B cell (primary cell): ENCODE data around the gene GSG1L. TPM values are rescaled to one million over a fixed set of nuclear protein-coding genes. Genes with fewer than 3 reads are reported as not detected.

Experiments
- ATAC-seq: fragments of 200-7000 bp; cut with Tn5 transposase; one replicate; pipeline ENCODE4 v1.10.0; 2021; ENCODE audit warnings: low read depth, mild to moderate bottlenecking, moderate number of reproducible peaks, moderate library complexity
- CTCF ChIA-PET: fragments of 350-600 bp; sonication (Branson Sonifier 250); formaldehyde crosslinking; loops from one replicate; lab custom pipeline; 2021; ENCODE audit warnings: antibody characterized with exemption, inconsistent platforms; lab: Charles Lee
- POLR2A ChIA-PET: fragments of 350-600 bp; sonication (Branson Sonifier 250); formaldehyde crosslinking; loops from one replicate; lab custom pipeline; 2021; ENCODE audit warnings: antibody characterized with exemption; lab: Charles Lee
- DNase-seq: peaks from one replicate; pipeline ENCODE4 v3.0.0; 2013
- H2AFZ ChIP-seq: 2 replicates; pipeline ENCODE4 v1.6.1; 2012; ENCODE audit warnings: mild to moderate bottlenecking, low read depth, low read length; ENCODE audit not compliant: insufficient read depth, poor library complexity, severe bottlenecking
- H3K27ac ChIP-seq, 2 donors: 1 replicate in 1 of 2; 2 replicates in 1 of 2; pipeline ENCODE4 v1.5.1; 2012 to 2013; ENCODE audit warnings: low read length in 2 of 2, mild to moderate bottlenecking in 2 of 2, moderate library complexity in 1 of 2
- H3K27me3 ChIP-seq, 4 experiments: fragments of 200-600 bp in 1 of 4; sonication (generic) in 1 of 4; replicated peaks in 1 of 4; 1 replicate in 2 of 4; 2 replicates in 2 of 4; pipeline versions ENCODE4 v1.6.1 to v1.7.0; 2013 to 2016; ENCODE audit warnings: low read length in 3 of 4, mild to moderate bottlenecking in 2 of 4, mixed read lengths in 1 of 4, moderate library complexity in 1 of 4; ENCODE audit not compliant: insufficient read depth in 4 of 4, control insufficient read depth in 3 of 4; ENCODE audit errors: control extremely low read depth in 1 of 4
- H3K36me3 ChIP-seq, 2 experiments: replicated peaks in 1 of 2; 1 replicate in 1 of 2; 2 replicates in 1 of 2; pipeline versions ENCODE4 v1.6.1 to v1.7.1; 2013; ENCODE audit warnings: low read length in 1 of 2; ENCODE audit not compliant: insufficient read depth in 2 of 2, control insufficient read depth in 1 of 2; ENCODE audit errors: control extremely low read depth in 1 of 2, extremely low read depth in 1 of 2
- H3K4me1 ChIP-seq, 2 donors: fragments of 200-600 bp in 1 of 2; sonication (generic) in 1 of 2; 1 replicate in 1 of 2; 2 replicates in 1 of 2; pipeline versions ENCODE4 v1.5.1 to v1.6.1; 2013 to 2017; ENCODE audit warnings: low read length in 2 of 2; ENCODE audit not compliant: control insufficient read depth in 2 of 2, insufficient read depth in 2 of 2
- H3K4me2 ChIP-seq: replicated peaks from 2 replicates; pipeline ENCODE3; 2012; ENCODE audit warnings: mild to moderate bottlenecking, low read depth, low read length; ENCODE audit not compliant: poor library complexity, severe bottlenecking
- H3K4me3 ChIP-seq, 5 experiments: fragments of 200-600 bp in 1 of 5; sonication (generic) in 1 of 5; 1 replicate in 3 of 5; 2 replicates in 2 of 5; pipeline versions ENCODE4 v1.5.1 to v1.7.0; 2011 to 2016; ENCODE audit warnings: low read length in 4 of 5, mild to moderate bottlenecking in 4 of 5, low read depth in 2 of 5, control low read depth in 1 of 5, moderate library complexity in 1 of 5; ENCODE audit not compliant: insufficient read depth in 1 of 5; ENCODE audit errors: control extremely low read depth in 1 of 5, extremely low read depth in 1 of 5
- H3K79me2 ChIP-seq: fragments of 200-600 bp; sonication (generic); one replicate; pipeline ENCODE4 v1.6.0; 2016; ENCODE audit warnings: low read length; ENCODE audit not compliant: control insufficient read depth, insufficient read depth
- H3K9ac ChIP-seq: fragments of 200-600 bp; sonication (generic); 2 replicates; pipeline ENCODE4 v1.6.1; 2017; ENCODE audit warnings: mild to moderate bottlenecking, low read length, moderate library complexity
- H3K9me3 ChIP-seq, 3 donors: one replicate each; pipeline versions ENCODE4 v1.6.1 to v1.7.1; 2013; ENCODE audit warnings: low read length in 2 of 3; ENCODE audit not compliant: control insufficient read depth in 2 of 3, insufficient read depth in 1 of 3; ENCODE audit errors: control extremely low read depth in 1 of 3
- H4K20me1 ChIP-seq: 2 replicates; pipeline ENCODE4 v1.6.0; 2012; ENCODE audit warnings: mild to moderate bottlenecking, low read length; ENCODE audit not compliant: insufficient read depth, control insufficient read depth, poor library complexity, severe bottlenecking
- H3K27ac Mint-ChIP-seq: one replicate; pipeline ENCODE4 v1.8.0; 2021; ENCODE audit warnings: mixed read lengths
- H3K27me3 Mint-ChIP-seq: one replicate; pipeline ENCODE4 v1.8.0; 2021; ENCODE audit warnings: mixed read lengths
- H3K4me1 Mint-ChIP-seq: one replicate; pipeline ENCODE4 v1.8.0; 2021; ENCODE audit warnings: mixed read lengths
- H3K4me3 Mint-ChIP-seq: one replicate; pipeline ENCODE4 v1.8.0; 2021; ENCODE audit warnings: mixed read lengths
- H3K9me3 Mint-ChIP-seq: one replicate; pipeline ENCODE4 v1.8.0; 2022; ENCODE audit warnings: mixed read lengths; ENCODE audit not compliant: insufficient read depth
- CTCF ChIP-seq: fragments of 200-600 bp; IDR thresholded peaks from one replicate; pipeline ENCODE4 v1.8.0; 2022; ENCODE audit warnings: antibody characterized with exemption, mild to moderate bottlenecking
- EZH2 ChIP-seq: IDR thresholded peaks from 2 replicates; pipeline ENCODE4 v1.6.1; 2012; ENCODE audit warnings: borderline replicate concordance, low read depth, mild to moderate bottlenecking, moderate library complexity, low read length; ENCODE audit not compliant: insufficient read depth, poor library complexity, severe bottlenecking
- WGBS: methylation state at CpG from one replicate; pipeline ENCODE4 v1.1.5; 2013; ENCODE audit warnings: missing lambda C conversion rate; ENCODE audit not compliant: insufficient coverage; 5-methylcytosine and 5-hydroxymethylcytosine counted together
- intact Hi-C: fragments of 100-400 bp; cut with micrococcal nuclease; formaldehyde crosslinking; loops from one replicate; pipeline ENCODE4 v1.10.0; 2022
- polyA plus RNA-seq: library from polyadenylated mRNA; depleted of rRNA; stranded (reverse); fragments of >200 nt; gene quantifications from 2 replicates; pipeline ENCODE4 v1.2.3, GENCODE V29; 2012
- total RNA-seq, 2 donors: library from RNA; stranded (reverse); fragments of 120-200 nt in 1 of 2; gene quantifications; 1 replicate in 1 of 2; 2 replicates in 1 of 2; pipeline versions ENCODE4 v1.2.3 to v1.2.4, GENCODE V29; 2013 to 2022

The GSG1L gene
- total and polyA plus RNA-seq, 2 donors (not counting 1 experiment from before 2014, with no cell fraction given), result 0.01 TPM; not detected in 1

DNA sequence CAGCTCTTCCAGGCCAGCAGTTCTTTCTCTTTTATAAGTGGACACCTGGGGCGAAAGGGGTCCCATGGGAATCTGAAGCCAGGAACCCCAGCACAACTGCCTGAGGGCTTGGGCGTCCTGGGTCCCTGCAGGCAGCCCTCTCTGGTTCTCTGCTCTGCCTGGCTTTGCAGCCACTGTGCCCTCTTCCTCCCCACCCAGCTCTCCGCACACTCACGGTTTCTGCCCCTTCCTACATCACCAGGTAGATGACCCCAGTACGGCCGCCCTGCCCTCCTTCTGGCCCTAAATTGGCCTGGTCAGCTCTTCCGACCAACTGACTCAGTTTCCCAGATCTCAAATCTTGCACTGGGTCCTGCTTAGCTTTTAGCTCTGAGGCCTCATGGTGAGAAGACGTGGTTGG lies 288.3 kb downstream of the GSG1L start:
- no peaks in the 10 kb centered on the region for H3K9me3 Mint-ChIP-seq
- Histone ChIP-seq H2AFZ (no peak overlapping the region), H3K9ac (no peak overlapping the region), H3K4me1 (no peaks in the 10 kb centered on the region), H3K4me2 (no peak overlapping the region), H3K36me3 (peaks cover 0 to 4% of the 10 kb centered on the region in 2 experiments), H3K9me3 (no peaks in the 10 kb centered on the region), H3K27ac (no peak overlapping the region), H3K27me3 (no peaks in the 10 kb centered on the region), H4K20me1 (no peaks in the 10 kb centered on the region), H3K4me3 (no peak overlapping the region), H3K79me2 (no peaks in the 10 kb centered on the region)
- intact Hi-C loops, result no loop called here
- H3K4me1 Mint-ChIP-seq, result no peaks in the 10 kb centered on the region
- POLR2A ChIA-PET, result no interaction called here
- TF ChIP-seq CTCF, result no peak
- no peak for TF ChIP-seq EZH2
- WGBS, result 94% methylated on average over 8 of the region's 8 CpGs
- no peaks in the 10 kb centered on the region for H3K27me3 Mint-ChIP-seq
- no peak for ATAC-seq
- CTCF ChIA-PET, result no interaction called here
- H3K4me3 Mint-ChIP-seq, result no peak overlapping the region
- no peak overlapping the region for H3K27ac Mint-ChIP-seq
- no peak for DNase-seq

GRCh38 chr16:27774779-27775178 lies 288.7 kb downstream of the GSG1L start:
- Histone ChIP-seq H3K9ac (no peak overlapping the region), H3K9me3 (no peaks in the 10 kb centered on the region), H4K20me1 (no peaks in the 10 kb centered on the region), H3K4me3 (no peak overlapping the region), H3K36me3 (peaks cover 0 to 4% of the 10 kb centered on the region in 2 experiments), H3K4me1 (no peaks in the 10 kb centered on the region), H3K27ac (no peak overlapping the region), H3K27me3 (no peaks in the 10 kb centered on the region), H3K79me2 (no peaks in the 10 kb centered on the region), H2AFZ (no peak overlapping the region), H3K4me2 (no peak overlapping the region)
- ATAC-seq, result no peak
- ChIA-PET POLR2A (no interaction called here), CTCF (no interaction called here)
- Mint-ChIP-seq H3K27me3 (no peaks in the 10 kb centered on the region), H3K9me3 (no peaks in the 10 kb centered on the region), H3K27ac (no peak overlapping the region), H3K4me1 (no peaks in the 10 kb centered on the region), H3K4me3 (no peak overlapping the region)
- whole genome bisulfite sequencing, result 98% methylated on average over 22 of the region's 22 CpGs
- no peak for DNase-seq
- TF ChIP-seq EZH2 (no peak), CTCF (no peak)
- intact Hi-C loops, result no loop called here
